GM21526 (cell line): ENCODE data around the gene HAPLN3.

ENCODE experiments used
- ATAC-seq: cut with Tn5 transposase; IDR thresholded peaks from one replicate; pipeline ENCODE4 v1.9.1; 2021; ENCODE audit warnings: moderate library complexity; ENCODE audit not compliant: unreplicated experiment, low FRiP score

HAPLN3 gene

DNA sequence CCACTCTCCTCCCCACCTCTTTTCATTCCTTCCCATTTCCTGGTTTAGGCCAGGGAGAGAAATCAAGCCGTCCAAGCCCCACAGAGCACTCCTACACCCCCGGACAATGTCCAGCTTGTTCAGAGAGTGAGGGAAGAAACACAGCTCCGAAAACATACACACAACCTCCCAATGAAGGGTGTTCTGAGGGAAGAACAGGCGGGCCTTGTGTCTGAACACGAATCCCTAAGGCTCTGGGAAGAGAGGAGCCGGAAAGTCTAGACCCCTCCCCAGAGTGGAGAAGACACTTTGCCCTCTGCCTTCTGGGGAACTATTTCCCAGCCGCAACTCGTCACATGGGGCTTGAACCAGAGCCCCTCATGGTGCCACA lies 61.6 kb downstream of the HAPLN3 start:
- ATAC-seq = no peak

DNA sequence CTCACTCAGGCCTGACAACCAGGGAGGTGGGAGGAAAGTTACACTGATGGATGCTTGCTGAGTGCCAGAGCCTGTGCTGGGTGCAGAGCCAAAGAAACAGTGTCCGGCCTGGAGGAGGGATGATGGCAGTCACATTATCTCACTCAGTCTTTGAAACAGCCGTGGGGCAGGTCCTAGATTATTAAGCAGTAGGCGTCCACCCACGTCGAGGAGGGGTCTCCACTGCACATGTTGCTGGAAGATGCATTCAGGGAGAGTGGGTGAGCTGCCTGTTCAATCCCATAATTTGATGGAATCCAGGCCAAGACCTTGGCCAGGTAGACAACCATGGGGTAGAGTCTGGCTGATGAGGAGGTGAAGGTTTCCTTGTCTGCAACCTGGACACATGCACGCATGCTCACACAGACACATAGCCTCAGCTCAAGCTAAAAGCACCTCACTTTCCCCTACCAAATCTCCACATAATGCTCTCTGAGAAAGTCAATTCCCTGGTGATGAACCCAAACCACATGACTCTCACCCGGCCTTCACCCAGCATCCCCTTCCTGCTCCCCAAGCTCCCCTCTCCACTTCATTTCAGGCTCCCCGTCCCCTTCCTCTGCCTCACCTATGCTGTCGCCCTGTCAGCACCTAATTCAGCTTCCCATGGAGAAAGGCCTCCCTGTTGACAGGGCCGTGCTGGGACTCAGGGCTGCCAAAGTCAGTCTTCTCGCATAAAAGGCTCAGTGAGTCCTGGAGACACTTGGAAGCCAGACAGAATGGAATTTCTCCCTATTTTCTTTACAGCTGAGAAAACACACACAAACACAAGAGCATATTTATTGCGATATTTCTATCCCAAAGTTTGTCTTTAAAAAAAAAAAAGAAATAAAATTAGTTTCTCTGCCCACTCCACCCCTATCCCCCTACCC lies 62.3 kb downstream of the HAPLN3 start:
- no peak for ATAC-seq

GRCh38 chr15:88830016-88830415 lies 65.3 kb downstream of the HAPLN3 start:
- ATAC-seq = no peak

- ATAC-seq = no peak
Measured at GRCh38 chr15:88828791-88829190, 66.6 kb downstream of the HAPLN3 start.
